T1000 (cell line): ENCODE results near the gene TRAF3.

Source experiments
- DNase-seq: peaks from one replicate; lab custom pipeline; 2025; ENCODE audit warnings: mixed read lengths; lab: John Stamatoyannopoulos, UW

TRAF3 gene

GRCh38 chr14:102939329-102939728 is 162.1 kb downstream of the TRAF3 start:
- DNase-seq: no peak

- no peak for DNase-seq
Measured at GRCh38 chr14:102939820-102940561, 162.7 kb downstream of the TRAF3 start.

- DNase-seq: no peak
Measured at GRCh38 chr14:102940729-102941362, 163.6 kb downstream of the TRAF3 start.

GRCh38 chr14:102941419-102942011 is 164.3 kb downstream of the TRAF3 start:
- no peak for DNase-seq

- no peak for DNase-seq
Measured at GRCh38 chr14:102942069-102942468, 164.8 kb downstream of the TRAF3 start.

- DNase-seq: no peak
Measured at GRCh38 chr14:102943454-102943853, 166.2 kb downstream of the TRAF3 start.

GRCh38 chr14:102943979-102944378 is 166.7 kb downstream of the TRAF3 start:
- DNase-seq: no peak

GRCh38 chr14:102944448-102945330 is 167.4 kb downstream of the TRAF3 start:
- no peak for DNase-seq

- no peak for DNase-seq
Measured at GRCh38 chr14:102945346-102946130, 168.3 kb downstream of the TRAF3 start.

- DNase-seq: no peak
Measured at GRCh38 chr14:102947321-102948103, 170.3 kb downstream of the TRAF3 start.

GRCh38 chr14:102948698-102949061 is 171.4 kb downstream of the TRAF3 start:
- no peak for DNase-seq

GRCh38 chr14:102949062-102949800 is 172.0 kb downstream of the TRAF3 start:
- no peak for DNase-seq

- no peak for DNase-seq
Measured at GRCh38 chr14:102949801-102950451, 172.7 kb downstream of the TRAF3 start.

- no peak for DNase-seq
Measured at GRCh38 chr14:102951034-102951433, 173.8 kb downstream of the TRAF3 start.

GRCh38 chr14:102951799-102952198 is 174.6 kb downstream of the TRAF3 start:
- DNase-seq: no peak

- no peak for DNase-seq
Measured at GRCh38 chr14:102952276-102952675, 175.0 kb downstream of the TRAF3 start.

GRCh38 chr14:102953100-102953499 is 175.9 kb downstream of the TRAF3 start:
- DNase-seq: no peak

GRCh38 chr14:102954081-102954789 is 177.0 kb downstream of the TRAF3 start:
- no peak for DNase-seq
